HG02981 (cell line): ENCODE results near the gene ACSS1.

ENCODE experiments used
- ATAC-seq: cut with Tn5 transposase; IDR thresholded peaks from one replicate; pipeline ENCODE4 v1.9.1; 2021; ENCODE audit warnings: mild to moderate bottlenecking, moderate library complexity; ENCODE audit not compliant: unreplicated experiment

Gene ACSS1

DNA sequence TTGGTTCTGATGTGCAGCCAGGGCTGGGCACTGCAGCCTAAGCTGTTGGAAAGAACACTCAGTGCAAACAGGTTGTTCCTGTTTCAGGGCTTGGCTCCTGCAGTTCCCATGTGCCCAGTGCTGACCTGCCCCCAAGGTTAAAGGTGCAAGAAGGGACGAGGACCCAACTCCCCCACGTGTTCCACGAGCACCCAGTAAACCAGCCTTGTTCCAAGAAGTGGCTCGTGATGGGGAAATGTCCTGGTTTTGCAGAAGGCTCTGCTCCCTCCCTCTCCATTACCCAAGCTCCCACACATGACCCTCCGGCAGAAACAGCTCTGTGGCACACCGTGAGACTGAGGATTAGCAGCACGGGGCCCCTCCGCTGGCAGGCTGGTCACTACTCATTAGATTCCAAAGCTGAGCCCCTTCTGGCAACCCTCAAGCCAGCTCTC, 9.4 kb downstream of the ACSS1 start:
- ATAC-seq: no peak

DNA sequence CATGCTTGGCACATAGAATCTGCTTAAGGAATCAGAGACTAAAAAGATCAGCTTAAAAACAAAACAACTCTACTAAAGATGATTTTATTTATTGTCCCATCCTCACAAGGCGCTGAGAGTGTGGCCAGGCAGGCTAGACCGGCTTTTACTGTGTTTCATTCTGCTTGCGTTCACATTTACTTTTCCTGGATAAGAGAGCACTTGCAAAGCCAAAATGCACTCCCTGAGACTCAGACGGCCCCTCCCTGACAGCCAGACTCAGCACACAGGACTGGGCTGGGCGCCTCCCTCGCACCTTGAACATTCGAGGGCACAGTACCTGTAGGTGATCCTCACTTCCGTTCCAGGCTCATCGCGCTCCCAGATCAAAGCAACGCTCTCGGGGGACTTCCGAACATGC, 10.2 kb downstream of the ACSS1 start:
- no peak for ATAC-seq

DNA sequence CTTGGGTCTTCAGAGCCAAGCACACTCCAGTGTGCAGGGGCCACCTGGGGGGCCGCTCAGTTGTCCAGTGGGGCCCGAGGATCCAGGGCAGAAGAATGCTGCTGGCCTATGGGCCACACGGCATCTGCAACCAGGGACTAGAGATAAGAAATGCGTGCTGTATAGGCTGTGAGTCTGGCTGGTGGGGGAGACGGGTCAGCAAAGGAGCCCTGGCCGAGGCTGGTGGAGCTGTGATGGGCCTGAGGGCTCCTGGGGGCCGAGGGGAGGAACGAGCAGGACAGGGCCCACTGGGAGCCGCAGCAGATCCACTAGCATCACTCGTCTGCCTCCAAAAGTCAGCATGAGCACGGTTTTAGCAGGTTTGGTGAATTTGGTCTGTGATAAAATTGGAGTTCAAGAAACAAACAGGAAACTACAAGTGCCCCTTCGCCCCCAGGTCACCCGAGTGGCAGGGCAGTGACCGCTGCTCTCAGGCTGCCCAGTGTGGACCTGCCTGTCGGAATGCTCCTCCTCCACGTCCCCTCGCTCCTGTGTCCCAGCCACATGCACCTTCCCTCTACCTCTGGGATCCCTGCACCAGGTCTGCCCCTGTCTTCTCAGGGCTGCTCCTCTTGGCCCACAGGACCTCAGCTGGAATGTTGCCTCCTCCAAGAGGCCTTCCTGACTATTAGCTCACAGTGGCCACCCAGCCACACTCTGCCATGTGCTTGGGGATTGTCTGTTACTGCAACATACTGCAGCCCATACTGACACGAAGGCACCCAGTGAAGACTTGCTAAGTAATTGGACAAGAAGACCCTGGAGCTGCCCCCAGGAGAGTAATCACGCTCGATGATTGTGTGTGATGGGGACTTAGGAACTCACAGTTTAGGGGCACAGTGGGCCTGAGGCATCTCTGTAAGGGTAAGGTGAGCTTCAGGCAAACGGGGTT, 10.9 kb downstream of the ACSS1 start:
- no peak for ATAC-seq

DNA sequence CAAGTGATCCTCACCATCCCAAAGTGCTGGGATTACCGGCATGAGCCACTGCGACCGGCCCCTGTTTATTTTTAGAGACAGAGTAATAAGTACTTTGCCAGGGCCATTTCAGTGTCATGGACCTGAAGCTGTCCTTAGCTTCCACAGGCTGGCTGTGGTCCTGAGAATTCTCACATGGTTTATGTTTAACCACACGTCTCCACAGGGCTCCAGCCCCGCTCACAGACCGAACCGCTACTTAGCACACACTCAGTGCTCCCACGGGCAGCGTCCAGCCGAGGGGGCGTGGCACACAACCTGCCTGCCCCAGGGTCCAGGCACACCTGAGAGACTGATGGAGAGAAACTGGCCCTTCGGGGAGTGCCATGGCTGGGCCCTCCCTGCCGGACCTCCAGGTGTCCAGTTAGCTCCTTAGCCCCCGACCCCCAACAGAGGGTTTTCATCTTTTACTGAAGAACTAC, 11.7 kb downstream of the ACSS1 start:
- ATAC-seq: no peak

GRCh38 chr20:25045343-25045712, 12.6 kb downstream of the ACSS1 start:
- ATAC-seq: no peak

DNA sequence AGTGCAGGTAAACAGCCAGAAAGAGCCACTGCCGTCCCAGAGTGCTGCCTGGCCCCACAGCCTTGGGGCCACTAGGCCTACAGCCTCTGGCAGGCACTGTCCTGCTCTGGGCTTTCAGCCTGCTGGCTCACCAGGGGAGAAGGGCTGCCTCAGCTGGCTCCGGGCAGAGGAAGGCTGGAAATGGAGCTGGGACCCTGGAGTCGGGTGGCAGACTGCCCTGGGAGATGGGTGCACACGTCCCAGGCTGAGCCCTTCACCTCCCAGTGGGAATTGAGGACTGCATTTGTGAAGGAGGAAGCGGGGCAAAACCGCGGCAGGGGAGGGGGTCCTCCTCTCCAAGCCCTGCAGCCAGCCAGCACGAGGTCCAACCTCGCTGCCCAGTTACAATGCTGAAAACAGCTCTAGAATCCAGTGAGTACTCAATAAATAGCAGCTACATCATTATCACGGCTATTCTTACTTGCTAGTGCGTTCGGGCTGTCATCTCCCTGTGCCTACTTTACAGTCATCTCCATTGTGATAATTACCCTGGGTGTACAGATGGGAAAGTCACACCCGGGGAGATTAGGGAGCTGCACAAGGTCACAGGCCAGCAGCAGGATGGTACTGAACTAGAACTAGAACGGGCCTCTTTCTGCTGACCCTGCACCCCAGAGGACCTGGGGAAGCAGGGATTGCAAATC, 13.1 kb downstream of the ACSS1 start:
- no peak for ATAC-seq

DNA sequence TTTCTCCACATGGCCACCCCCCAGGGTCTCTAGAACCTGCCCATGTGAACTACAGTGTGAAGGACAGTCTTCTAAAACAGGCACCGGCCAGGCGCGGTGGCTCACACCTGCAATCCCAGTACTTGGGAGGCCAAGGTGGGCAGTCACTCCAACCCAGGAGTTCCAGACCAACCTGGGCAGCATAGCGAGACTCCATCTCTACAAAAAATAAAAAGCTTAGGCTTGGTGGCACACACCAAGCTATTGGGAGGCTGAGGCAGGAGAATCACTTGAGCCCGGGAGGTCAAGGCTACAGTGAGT, 13.7 kb downstream of the ACSS1 start:
- no peak for ATAC-seq

DNA sequence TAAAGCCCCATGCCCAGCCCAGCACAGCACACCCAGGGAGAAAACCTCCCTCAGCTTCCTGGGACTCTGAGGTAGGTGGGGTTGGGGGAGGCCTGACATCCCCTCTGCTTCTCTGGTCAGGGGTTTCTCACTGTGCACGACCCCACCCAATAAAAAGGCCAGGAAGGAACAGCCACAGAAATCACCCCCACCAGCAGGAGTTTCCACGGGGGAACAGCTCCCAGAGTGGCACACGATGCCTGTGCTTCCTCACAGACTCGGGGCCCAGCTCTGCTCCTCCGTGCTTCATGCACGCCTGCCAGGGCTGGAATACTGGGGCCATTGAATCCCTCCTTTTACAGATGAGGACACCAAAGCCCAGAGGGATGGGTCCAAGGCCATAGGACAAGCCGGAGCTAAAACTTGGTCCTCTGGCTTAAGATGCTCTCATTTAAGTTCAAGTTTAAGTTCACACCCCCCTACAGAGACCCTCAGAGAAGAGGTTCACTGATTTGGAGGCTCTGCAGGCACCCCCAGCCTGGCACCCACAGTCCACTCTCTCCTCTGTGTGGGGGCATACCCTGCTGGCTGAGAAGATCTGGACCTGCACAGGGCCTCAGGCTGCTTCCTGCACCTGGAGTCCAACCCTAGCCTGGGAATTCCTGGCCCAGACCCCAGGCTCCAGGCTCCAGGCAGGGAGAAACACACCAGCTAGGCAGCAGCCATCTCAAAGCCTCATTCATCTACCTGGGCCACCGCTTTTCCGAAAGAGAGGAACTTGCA, 14.3 kb downstream of the ACSS1 start:
- no peak for ATAC-seq

DNA sequence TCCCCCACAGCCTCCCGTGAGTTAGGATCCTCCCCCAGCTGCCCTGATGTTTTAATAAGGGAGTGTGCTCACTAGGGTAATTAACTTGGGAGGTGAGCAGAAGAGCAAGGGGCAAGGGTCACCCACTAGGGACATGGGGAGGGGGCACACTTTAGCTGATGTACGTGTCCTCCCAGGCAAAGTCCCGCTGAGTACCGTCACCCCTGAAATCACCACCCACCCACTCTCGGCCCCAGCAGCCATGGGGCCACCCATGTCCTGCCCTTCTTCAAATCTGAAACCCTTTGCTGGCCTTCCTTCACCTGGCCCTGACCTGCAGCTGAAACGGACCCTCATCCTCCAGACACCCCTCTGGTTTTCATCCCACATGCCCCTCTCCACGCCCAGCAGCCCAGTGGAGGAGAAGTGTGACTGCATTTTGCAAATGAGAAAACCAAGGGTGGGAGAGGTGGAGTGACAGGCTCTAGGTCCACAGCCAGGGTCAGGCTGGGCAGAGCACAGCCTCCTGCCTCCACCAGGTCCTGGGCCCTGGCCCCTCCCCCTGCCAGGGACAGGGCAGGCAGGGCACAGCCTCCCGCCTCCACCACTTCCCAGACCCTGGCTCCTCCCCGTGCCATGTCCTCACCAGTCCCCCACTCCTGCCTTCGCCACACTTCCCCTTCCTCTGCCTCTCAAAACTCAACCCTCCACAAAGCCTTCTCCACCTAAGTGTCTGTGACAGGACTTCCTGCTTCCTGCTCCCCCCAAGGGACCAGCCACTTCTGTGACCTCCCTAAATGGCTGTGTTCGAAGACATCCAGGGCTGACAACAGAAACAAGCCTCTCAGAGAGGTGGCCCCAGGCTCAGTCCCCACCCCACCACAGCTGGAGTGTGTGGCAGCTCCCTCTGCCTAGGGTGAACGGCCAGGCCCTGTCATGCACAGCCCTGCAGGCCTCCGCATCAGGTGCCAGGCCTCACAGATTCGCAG, 15.1 kb downstream of the ACSS1 start:
- ATAC-seq: peak; percentile 95

GRCh38 chr20:25041813-25042530, 16.0 kb downstream of the ACSS1 start:
- ATAC-seq: no peak

DNA sequence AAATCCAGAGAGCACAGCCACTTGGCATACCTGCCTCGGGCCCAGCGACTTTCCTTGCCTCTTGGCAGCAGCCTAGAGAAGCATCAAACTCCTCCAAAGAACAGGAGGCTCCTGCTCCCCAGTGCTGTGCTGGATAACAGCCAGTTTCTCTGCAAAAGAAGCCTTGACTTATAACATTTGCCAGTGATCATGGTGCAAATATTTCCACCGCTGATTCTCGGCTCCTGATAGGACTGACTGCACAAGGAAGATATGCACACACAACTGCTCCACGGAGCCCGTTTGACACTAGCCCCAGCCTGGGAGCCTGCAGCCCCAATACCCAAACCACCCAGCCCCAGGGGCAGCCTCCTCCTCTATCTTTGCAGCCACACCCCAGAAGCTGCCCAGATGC, 17.5 kb downstream of the ACSS1 start:
- ATAC-seq: no peak

DNA sequence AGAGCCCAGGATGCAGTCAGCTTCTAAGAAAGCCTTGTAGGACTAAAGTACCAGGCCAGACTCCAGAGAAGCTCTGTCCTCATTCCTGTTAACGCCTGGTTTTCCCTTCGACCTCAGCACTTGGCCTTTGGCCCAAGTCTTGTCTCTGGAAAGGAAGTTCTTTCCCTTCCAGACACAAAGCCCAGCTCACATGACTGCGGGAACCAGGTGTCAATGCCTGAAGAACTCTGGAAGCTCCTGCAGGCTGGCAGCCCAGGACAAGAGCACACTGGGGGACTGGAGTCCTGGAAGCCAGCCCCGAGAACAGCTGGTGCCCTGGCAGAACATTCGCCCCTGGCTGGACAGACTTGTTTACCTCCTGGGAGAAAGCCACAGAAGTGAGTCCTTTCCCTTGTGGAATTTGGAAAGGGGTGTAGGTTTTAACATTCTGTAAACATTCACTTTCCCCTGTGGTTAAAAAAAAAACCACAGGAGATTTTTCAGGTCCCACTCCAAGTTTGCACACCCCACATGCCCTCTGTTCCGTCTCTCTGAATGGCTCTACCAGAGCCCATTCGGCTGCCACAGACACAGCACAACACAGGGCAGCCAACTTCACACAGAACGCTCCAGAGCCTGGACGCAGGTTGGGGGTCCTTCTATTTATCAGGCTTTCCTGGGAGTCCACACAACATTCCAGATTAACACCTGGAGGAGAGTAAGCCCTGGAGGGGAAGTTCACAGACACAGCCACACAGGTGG, 18.1 kb downstream of the ACSS1 start:
- no peak for ATAC-seq

- ATAC-seq: no peak
Measured at GRCh38 chr20:25038591-25039015, 19.3 kb downstream of the ACSS1 start.

- ATAC-seq: no peak
Measured at GRCh38 chr20:25038103-25038410, 19.9 kb downstream of the ACSS1 start.

DNA sequence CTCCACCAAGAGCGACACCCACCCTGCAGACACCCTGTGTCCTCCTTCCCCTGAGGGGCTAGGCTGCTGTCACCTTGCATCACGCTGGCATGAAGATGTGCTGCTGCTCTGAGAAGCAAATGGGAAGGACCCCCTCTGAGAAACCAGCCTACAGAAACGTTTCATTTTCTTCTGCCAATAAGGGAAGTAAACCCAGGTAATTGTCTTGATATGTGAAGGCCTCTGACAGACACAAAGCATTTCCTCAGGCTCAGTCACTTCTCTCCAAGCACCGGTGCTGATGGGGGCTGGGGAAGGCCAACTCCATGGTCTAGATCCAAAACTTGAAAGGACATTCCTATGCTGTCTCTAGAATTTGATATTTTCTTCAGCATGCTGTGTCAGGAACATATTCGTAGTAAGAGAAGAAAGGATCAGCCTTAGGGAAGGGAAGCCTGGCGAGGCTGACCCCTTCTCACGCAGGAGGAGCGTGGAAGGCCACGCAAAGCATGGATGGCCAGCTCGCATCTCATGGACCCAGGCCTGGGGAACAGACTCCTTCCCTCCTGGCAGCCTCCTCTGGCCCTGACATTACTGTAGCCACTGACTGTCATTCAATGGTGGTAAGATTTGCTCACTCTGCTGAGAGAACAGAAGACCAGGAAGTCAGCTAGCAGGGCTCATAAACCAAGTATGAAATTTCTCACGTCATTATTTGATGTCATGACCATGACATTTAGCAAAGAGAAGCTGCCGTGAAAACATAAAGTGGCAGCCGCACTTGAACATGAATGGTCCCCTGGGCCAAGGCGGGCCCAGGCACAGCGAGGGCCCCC, 20.4 kb downstream of the ACSS1 start:
- no peak for ATAC-seq

- ATAC-seq: no peak
Measured at GRCh38 chr20:25036331-25036936, 21.5 kb downstream of the ACSS1 start.

DNA sequence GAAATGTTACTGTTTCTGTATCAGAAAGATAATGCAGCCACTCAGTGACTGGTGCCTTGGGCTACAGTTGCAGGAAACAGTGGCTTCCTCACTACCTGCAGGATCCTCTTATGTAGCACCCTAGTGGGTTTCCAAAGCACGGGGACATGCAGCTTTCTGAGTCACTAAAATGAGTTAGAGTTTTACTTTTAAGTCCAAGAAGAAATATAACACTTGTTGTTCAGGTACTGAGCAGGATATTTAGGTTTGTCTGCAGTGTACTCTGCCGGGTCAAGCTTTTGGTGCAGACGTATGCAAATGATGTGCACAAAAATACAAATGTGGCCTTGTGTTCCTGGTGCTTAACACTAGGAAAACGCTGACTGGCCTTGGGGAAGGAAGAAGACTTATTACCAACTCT, 22.0 kb downstream of the ACSS1 start:
- no peak for ATAC-seq

DNA sequence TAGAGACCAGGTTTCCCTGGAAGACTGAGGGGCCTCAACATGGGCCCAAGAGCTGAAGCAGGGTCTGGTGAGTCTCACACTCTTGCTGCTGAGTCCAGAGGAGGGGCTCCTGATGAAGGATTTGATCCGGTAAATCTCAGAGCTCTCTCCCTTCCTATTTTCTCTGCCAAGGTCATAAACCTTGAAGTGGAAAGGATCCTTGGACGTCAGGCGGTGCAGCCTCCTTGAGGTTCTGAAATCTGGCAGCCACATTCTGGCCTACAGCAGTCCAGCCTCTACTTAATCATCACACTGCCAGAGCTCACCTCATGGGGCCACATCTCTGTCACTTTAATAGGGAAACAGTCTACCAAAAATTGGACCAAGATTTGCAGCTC, 24.0 kb downstream of the ACSS1 start:
- no peak for ATAC-seq
